Osteoblast (primary cell): ENCODE measurements around the gene NAB2. TPM values are rescaled to one million over a fixed set of nuclear protein-coding genes. Genes with fewer than 3 reads are reported as not detected.
A peak's percentile ranks its signal among the peaks of the same experiment; 100 is the strongest.

Experiments used
- DNase-seq: peaks from one replicate; pipeline ENCODE4 v3.0.0; 2011; ENCODE audit warnings: low spot score, mixed read lengths; ENCODE audit not compliant: insufficient read length; ENCODE audit errors: missing footprints
- H2AFZ ChIP-seq: 2 replicates; pipeline ENCODE4 v1.6.0; 2011; ENCODE audit warnings: mild to moderate bottlenecking, low read length
- H3K27ac ChIP-seq: 2 replicates; pipeline ENCODE4 v1.5.1; 2011; ENCODE audit warnings: mild to moderate bottlenecking, low read depth, low read length, moderate library complexity
- H3K27me3 ChIP-seq: 2 replicates; pipeline ENCODE4 v1.6.0; 2012; ENCODE audit warnings: mild to moderate bottlenecking, control low read depth, inconsistent platforms, low read length, moderate library complexity; ENCODE audit not compliant: insufficient read depth
- H3K36me3 ChIP-seq: 2 replicates; pipeline ENCODE4 v1.5.1; 2011; ENCODE audit warnings: mild to moderate bottlenecking, low read length, control low read depth, moderate library complexity; ENCODE audit not compliant: insufficient read depth
- H3K4me1 ChIP-seq: 2 replicates; pipeline ENCODE4 v1.5.1; 2011; ENCODE audit warnings: mild to moderate bottlenecking, low read length, control low read depth, moderate library complexity; ENCODE audit not compliant: insufficient read depth
- H3K4me2 ChIP-seq: 2 replicates; pipeline ENCODE4 v1.6.0; 2011; ENCODE audit warnings: mild to moderate bottlenecking, low read length; ENCODE audit not compliant: insufficient read depth
- H3K4me3 ChIP-seq: fragments of 200-600 bp; sonication (generic); 3 replicates; pipeline ENCODE4 v1.5.1; 2012; ENCODE audit warnings: mild to moderate bottlenecking, low read length, inconsistent platforms; ENCODE audit not compliant: insufficient read depth
- H3K79me2 ChIP-seq: 2 replicates; pipeline ENCODE4 v1.6.0; 2012; ENCODE audit warnings: mild to moderate bottlenecking, low read length, control low read depth, inconsistent platforms; ENCODE audit not compliant: insufficient read depth
- H3K9me3 ChIP-seq: 2 replicates; pipeline ENCODE4 v1.5.1; 2011; ENCODE audit warnings: low read depth, low read length, control low read depth
- H4K20me1 ChIP-seq: 2 replicates; pipeline ENCODE4 v1.6.0; 2012; ENCODE audit warnings: mild to moderate bottlenecking, low read length, control low read depth; ENCODE audit not compliant: insufficient read depth
- CTCF ChIP-seq: IDR thresholded peaks from 2 replicates; pipeline ENCODE4 v1.5.1; 2011; ENCODE audit warnings: mild to moderate bottlenecking, low read depth, low read length, moderate library complexity; ENCODE audit errors: extremely low read depth
- total RNA-seq: library from RNA; depleted of rRNA; stranded (reverse); fragments of >200 nt; gene quantifications from 2 replicates; pipeline ENCODE4 v1.2.3, GENCODE V29; 2012

Gene NAB2
- total RNA-seq, 1 donor, result 70.9 TPM

DNA sequence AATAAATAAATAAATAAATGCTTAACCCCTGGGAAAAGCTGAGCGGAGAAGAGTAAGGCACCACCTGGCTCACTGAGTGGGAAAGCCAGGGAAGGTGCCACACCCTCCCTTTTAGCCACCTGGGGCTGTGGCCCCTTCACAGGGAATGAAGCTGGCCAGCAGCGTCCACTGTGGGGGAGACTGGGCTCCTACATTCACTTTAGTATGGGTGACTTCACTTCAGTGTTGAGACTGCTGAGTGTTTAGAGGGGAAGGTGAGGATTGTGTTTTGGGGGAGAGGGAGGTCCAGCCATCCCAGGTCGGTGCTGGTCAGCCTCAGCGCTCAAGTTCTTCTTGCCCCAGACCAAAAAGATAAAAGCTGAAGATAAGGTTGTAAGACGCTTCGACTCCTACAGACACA, 1.6 kb downstream of the NAB2 start:
- no peak overlapping the region for H2AFZ ChIP-seq
- DNase-seq, result peak; percentile 58
- H3K9me3 ChIP-seq, result no peaks in the 10 kb centered on the region
- H3K27me3 ChIP-seq, result no peaks in the 10 kb centered on the region
- H3K36me3 ChIP-seq, result peaks cover 42% of the 10 kb centered on the region
- H3K27ac ChIP-seq, result peak overlapping the region; percentile 63
- no peak for TF ChIP-seq CTCF
- H3K4me3 ChIP-seq, result peak overlapping the region; percentile 97
- H3K4me2 ChIP-seq, result peak overlapping the region; percentile 99
- H4K20me1 ChIP-seq, result peaks cover 44% of the 10 kb centered on the region
- H3K79me2 ChIP-seq, result peaks cover 42% of the 10 kb centered on the region
- H3K4me1 ChIP-seq, result peaks cover 63% of the 10 kb centered on the region

- Histone ChIP-seq H3K9me3 (no peaks in the 10 kb centered on the region), H3K4me3 (peak overlapping the region; percentile 97), H3K4me2 (peak overlapping the region; percentile 99), H4K20me1 (peaks cover 44% of the 10 kb centered on the region), H3K27me3 (no peaks in the 10 kb centered on the region), H3K27ac (peak overlapping the region; percentile 63), H3K4me1 (peaks cover 57% of the 10 kb centered on the region), H3K36me3 (peaks cover 47% of the 10 kb centered on the region), H3K79me2 (peaks cover 42% of the 10 kb centered on the region), H2AFZ (no peak overlapping the region)
- TF ChIP-seq CTCF, result no peak
- DNase-seq, result peak; percentile 93
Measured at GRCh38 chr12:57090924-57091637, 2.2 kb downstream of the NAB2 start.

- H3K79me2 ChIP-seq, result peaks cover 42% of the 10 kb centered on the region
- no peak overlapping the region for H2AFZ ChIP-seq
Measured at GRCh38 chr12:57091638-57092528, 3.0 kb downstream of the NAB2 start.

More at GRCh38 chr12:57091638-57092528, 3.0 kb downstream of the NAB2 start:
- Histone ChIP-seq H4K20me1 (peaks cover 44% of the 10 kb centered on the region), H3K4me3 (peak overlapping the region; percentile 97), H3K36me3 (peaks cover 54% of the 10 kb centered on the region), H3K27me3 (no peaks in the 10 kb centered on the region), H3K9me3 (no peaks in the 10 kb centered on the region), H3K4me1 (peaks cover 49% of the 10 kb centered on the region), H3K4me2 (peak overlapping the region; percentile 99), H3K27ac (peak overlapping the region; percentile 1)
- no peak for TF ChIP-seq CTCF
- peak; percentile 91 for DNase-seq
